RWPE2 (cell line): ENCODE results near the gene RNASE1.

Experiments
- ATAC-seq: fragments of 200-7000 bp; cut with Tn5 transposase; 3 replicates; pipeline ENCODE4 v1.9.1; 2021; ENCODE audit warnings: low read depth
- DNase-seq: peaks from one replicate; pipeline ENCODE4 v3.0.0-alpha.2; 2020; ENCODE audit warnings: low spot score
- H3K27ac ChIP-seq: fragments of 450-650 bp; 2 replicates; pipeline ENCODE4 v1.5.1; 2017; ENCODE audit warnings: mild to moderate bottlenecking; ENCODE audit not compliant: poor library complexity, severe bottlenecking
- H3K27me3 ChIP-seq: fragments of 250-450 bp; sonication (Bioruptor Pico); 2 replicates; pipeline ENCODE4 v1.5.1; 2021; ENCODE audit warnings: mild to moderate bottlenecking, moderate library complexity; ENCODE audit not compliant: insufficient read depth, poor library complexity, severe bottlenecking
- H3K36me3 ChIP-seq: fragments of 250-450 bp; sonication (Bioruptor Pico); 2 replicates; pipeline ENCODE4 v1.5.1; 2020; ENCODE audit warnings: low read depth, mild to moderate bottlenecking, moderate library complexity
- H3K4me1 ChIP-seq: fragments of 250-450 bp; sonication (Bioruptor Pico); 2 replicates; pipeline ENCODE4 v1.5.1; 2021; ENCODE audit warnings: mild to moderate bottlenecking, moderate library complexity; ENCODE audit not compliant: insufficient read depth, poor library complexity, severe bottlenecking
- H3K4me3 ChIP-seq: fragments of 250-450 bp; sonication (Bioruptor Pico); 2 replicates; pipeline ENCODE4 v1.5.1; 2021; ENCODE audit warnings: mild to moderate bottlenecking, moderate library complexity; ENCODE audit not compliant: severe bottlenecking
- H3K9me3 ChIP-seq: fragments of 250-450 bp; sonication (Bioruptor Pico); 2 replicates; pipeline ENCODE4 v1.5.1; 2021; ENCODE audit warnings: mild to moderate bottlenecking, moderate library complexity; ENCODE audit not compliant: severe bottlenecking
- TF ChIP-seq, protein P1 (sequence below): fragments of 450-650 bp; IDR thresholded peaks from one replicate; pipeline ENCODE4 v1.5.1; 2017; ENCODE audit warnings: mild to moderate bottlenecking, moderate library complexity; ENCODE audit not compliant: poor library complexity, severe bottlenecking

The RNASE1 gene

DNA sequence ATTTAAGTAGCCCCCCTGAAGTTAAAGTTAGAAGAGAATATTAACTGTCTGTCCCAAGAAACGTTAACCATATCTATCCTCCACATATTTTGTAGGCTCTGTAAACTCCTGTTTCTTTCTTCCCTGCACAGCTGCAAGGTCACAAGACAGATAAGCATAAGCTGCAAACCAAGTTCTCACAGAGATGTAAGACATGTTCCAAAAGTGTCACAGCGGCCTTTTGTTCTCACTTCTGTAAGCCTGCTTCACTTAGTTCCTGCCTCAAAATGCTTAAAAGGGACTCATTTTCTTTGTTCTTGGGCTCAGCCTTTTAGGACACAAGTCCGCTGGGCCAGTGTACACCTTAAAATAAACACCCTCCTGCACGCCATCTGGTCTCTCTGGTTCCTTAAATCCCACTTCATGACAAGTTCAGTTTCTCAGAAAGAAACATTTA, 3.2 kb downstream of the RNASE1 start:
- Histone ChIP-seq H3K27ac (no peak overlapping the region), H3K4me3 (no peak overlapping the region), H3K9me3 (no peaks in the 10 kb centered on the region), H3K27me3 (peaks cover 4% of the 10 kb centered on the region), H3K36me3 (no peaks in the 10 kb centered on the region), H3K4me1 (no peaks in the 10 kb centered on the region)
- no peak for DNase-seq
- TF ChIP-seq, protein P1, sequence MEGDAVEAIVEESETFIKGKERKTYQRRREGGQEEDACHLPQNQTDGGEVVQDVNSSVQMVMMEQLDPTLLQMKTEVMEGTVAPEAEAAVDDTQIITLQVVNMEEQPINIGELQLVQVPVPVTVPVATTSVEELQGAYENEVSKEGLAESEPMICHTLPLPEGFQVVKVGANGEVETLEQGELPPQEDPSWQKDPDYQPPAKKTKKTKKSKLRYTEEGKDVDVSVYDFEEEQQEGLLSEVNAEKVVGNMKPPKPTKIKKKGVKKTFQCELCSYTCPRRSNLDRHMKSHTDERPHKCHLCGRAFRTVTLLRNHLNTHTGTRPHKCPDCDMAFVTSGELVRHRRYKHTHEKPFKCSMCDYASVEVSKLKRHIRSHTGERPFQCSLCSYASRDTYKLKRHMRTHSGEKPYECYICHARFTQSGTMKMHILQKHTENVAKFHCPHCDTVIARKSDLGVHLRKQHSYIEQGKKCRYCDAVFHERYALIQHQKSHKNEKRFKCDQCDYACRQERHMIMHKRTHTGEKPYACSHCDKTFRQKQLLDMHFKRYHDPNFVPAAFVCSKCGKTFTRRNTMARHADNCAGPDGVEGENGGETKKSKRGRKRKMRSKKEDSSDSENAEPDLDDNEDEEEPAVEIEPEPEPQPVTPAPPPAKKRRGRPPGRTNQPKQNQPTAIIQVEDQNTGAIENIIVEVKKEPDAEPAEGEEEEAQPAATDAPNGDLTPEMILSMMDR, result no peak
- no peak for ATAC-seq

GRCh38 chr14:20798932-20799331, 3.7 kb downstream of the RNASE1 start:
- no peaks in the 10 kb centered on the region for H3K9me3 ChIP-seq
- H3K4me1 ChIP-seq, result no peaks in the 10 kb centered on the region
- DNase-seq (no peak), ATAC-seq (no peak)
- H3K36me3 ChIP-seq, result no peaks in the 10 kb centered on the region
- H3K4me3 ChIP-seq, result no peak overlapping the region
- TF ChIP-seq, protein P1, result no peak
- H3K27ac ChIP-seq, result no peak overlapping the region
- H3K27me3 ChIP-seq, result peaks cover 10% of the 10 kb centered on the region

DNA sequence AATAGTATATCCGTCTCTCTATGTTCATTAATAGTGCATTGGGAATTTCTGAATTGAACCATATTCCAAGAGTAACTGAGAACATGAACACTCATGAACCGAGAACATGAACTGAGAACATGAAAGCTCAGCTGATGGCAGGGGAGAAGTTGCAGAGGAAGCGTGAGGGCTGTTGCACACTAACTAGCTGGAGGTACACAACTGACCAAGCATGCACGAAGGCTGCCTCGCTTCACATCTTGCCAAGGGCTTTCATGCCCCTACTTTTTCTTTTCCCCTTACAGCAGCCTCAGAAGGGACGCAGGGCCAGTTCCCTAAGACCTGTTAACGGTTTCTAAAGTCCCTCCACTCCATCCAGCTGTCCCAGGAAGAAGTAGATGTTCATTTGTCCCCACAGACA, 4.3 kb downstream of the RNASE1 start:
- Histone ChIP-seq H3K27ac (no peak overlapping the region), H3K27me3 (peaks cover 10% of the 10 kb centered on the region), H3K4me3 (no peak overlapping the region), H3K9me3 (no peaks in the 10 kb centered on the region), H3K4me1 (no peaks in the 10 kb centered on the region), H3K36me3 (no peaks in the 10 kb centered on the region)
- ATAC-seq (no peak), DNase-seq (no peak)
- TF ChIP-seq, protein P1, result no peak

GRCh38 chr14:20797164-20797563, 5.5 kb downstream of the RNASE1 start:
- DNase-seq (no peak), ATAC-seq (peak; percentile 25; the same call in 1 of the 3 replicates)
- no peak overlapping the region for H3K27ac ChIP-seq
- no peaks in the 10 kb centered on the region for H3K36me3 ChIP-seq
- no peak overlapping the region for H3K4me3 ChIP-seq
- H3K4me1 ChIP-seq, result no peaks in the 10 kb centered on the region
- no peaks in the 10 kb centered on the region for H3K9me3 ChIP-seq
- H3K27me3 ChIP-seq, result peaks cover 10% of the 10 kb centered on the region
- TF ChIP-seq, protein P1, result no peak

GRCh38 chr14:20794644-20795369, 7.8 kb downstream of the RNASE1 start:
- no peak for ATAC-seq
- no peak for DNase-seq
- TF ChIP-seq, protein P1, result no peak
- H3K4me3 ChIP-seq, result no peak overlapping the region
- no peak overlapping the region for H3K27ac ChIP-seq
- H3K36me3 ChIP-seq, result no peaks in the 10 kb centered on the region
- H3K27me3 ChIP-seq, result peaks cover 14% of the 10 kb centered on the region
- no peaks in the 10 kb centered on the region for H3K9me3 ChIP-seq
- H3K4me1 ChIP-seq, result no peaks in the 10 kb centered on the region
